ENCODE results near the gene SUCO.

SUCO gene, protein sequence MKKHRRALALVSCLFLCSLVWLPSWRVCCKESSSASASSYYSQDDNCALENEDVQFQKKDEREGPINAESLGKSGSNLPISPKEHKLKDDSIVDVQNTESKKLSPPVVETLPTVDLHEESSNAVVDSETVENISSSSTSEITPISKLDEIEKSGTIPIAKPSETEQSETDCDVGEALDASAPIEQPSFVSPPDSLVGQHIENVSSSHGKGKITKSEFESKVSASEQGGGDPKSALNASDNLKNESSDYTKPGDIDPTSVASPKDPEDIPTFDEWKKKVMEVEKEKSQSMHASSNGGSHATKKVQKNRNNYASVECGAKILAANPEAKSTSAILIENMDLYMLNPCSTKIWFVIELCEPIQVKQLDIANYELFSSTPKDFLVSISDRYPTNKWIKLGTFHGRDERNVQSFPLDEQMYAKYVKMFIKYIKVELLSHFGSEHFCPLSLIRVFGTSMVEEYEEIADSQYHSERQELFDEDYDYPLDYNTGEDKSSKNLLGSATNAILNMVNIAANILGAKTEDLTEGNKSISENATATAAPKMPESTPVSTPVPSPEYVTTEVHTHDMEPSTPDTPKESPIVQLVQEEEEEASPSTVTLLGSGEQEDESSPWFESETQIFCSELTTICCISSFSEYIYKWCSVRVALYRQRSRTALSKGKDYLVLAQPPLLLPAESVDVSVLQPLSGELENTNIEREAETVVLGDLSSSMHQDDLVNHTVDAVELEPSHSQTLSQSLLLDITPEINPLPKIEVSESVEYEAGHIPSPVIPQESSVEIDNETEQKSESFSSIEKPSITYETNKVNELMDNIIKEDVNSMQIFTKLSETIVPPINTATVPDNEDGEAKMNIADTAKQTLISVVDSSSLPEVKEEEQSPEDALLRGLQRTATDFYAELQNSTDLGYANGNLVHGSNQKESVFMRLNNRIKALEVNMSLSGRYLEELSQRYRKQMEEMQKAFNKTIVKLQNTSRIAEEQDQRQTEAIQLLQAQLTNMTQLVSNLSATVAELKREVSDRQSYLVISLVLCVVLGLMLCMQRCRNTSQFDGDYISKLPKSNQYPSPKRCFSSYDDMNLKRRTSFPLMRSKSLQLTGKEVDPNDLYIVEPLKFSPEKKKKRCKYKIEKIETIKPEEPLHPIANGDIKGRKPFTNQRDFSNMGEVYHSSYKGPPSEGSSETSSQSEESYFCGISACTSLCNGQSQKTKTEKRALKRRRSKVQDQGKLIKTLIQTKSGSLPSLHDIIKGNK (N-terminal part only)

DNA sequence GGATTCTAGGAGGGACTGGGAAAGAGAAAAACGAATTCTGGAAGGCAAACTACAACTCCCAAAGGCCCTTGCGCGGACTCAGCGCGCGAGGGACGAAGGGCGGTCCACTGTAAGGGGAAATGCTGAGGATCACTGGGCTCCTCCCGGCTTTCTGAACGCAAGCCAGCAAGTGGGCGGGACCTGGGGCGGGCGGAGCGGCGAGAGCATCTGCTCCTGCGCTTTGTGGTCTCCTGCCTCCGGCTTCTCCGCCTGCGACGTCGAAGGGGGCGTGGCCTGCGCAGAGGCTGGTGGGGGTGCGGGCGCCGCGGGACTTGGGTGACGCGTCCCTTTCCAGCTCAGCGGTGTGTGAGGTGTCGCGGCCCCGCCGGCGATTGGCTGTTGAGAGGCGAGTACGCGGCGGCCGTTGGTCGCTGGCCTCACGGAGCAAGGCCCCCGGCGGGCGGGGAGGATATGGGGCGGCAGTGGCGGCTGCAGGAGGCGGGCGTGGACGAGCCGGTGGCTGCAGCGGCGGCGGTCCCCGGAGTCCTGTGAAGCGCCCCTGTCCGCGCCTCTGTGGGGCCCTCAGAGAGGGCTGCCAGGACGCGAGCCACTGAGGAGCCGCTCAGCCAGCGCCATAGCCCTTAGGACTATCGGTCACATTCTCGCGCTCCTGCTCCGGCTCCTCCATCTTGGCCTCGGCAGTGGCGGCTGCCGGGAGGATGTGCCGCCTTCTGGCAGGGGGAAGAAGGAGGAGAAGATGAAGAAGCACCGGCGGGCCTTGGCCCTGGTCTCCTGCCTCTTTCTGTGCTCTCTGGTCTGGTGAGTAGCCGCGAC lies at the start of gene SUCO:
Gene SUCO, plus strand, starts transcription at position 451 of the 813 bp plus-strand sequence. Its CDS starts 286 bp downstream, at position 737.
- TF ChIP-seq SUZ12 (IDR thresholded peaks at IDR 0.05; ENCODE audit: extremely low read depth, insufficient read depth, insufficient read length) (no peak), ZNF274 (IDR thresholded peaks at IDR 0.05; ENCODE audit: low read depth, low read length) (no peak), YY1 (IDR thresholded peaks at IDR 0.05; ENCODE audit: insufficient read depth, insufficient read length) (no peak)
- Histone ChIP-seq H3K4me1 (ENCODE audit: insufficient read depth, insufficient read length) (no peaks in the 10 kb centered on the region), H3K36me3 (ENCODE audit: insufficient read depth, insufficient read length, low read length) (peaks cover 5% of the 10 kb centered on the region), H3K27me3 (ENCODE audit: insufficient read depth, insufficient read length) (no peaks in the 10 kb centered on the region), H3K9ac (ENCODE audit: insufficient read length, low read depth) (peak within 1 kb of the TSS; percentile 86), H3K4me3 (ENCODE audit: insufficient read length, low read depth) (peak within 1 kb of the TSS; percentile 94), H3K9me3 (ENCODE audit: insufficient read depth, low read length) (peaks cover 19% of the 10 kb centered on the region; the same call in 1 of the 2 replicates)
- DNase-seq (ENCODE audit: low read depth, low spot score), result peak; percentile 99

- no peak overlapping the region for H3K9ac ChIP-seq (ENCODE audit: insufficient read length, low read depth)
- TF ChIP-seq ZNF274 (IDR thresholded peaks at IDR 0.05; ENCODE audit: low read depth, low read length) (no peak), SUZ12 (IDR thresholded peaks at IDR 0.05; ENCODE audit: extremely low read depth, insufficient read depth, insufficient read length) (no peak), YY1 (IDR thresholded peaks at IDR 0.05; ENCODE audit: insufficient read depth, insufficient read length) (no peak)
- H3K4me3 ChIP-seq (ENCODE audit: insufficient read length, low read depth), result no peak overlapping the region
- no peak for DNase-seq (ENCODE audit: low read depth, low spot score)
- H3K4me1 ChIP-seq (ENCODE audit: insufficient read depth, insufficient read length), result peaks cover 3% of the 10 kb centered on the region
- no peaks in the 10 kb centered on the region for H3K36me3 ChIP-seq (ENCODE audit: insufficient read depth, insufficient read length, low read length)
- no peaks in the 10 kb centered on the region for H3K9me3 ChIP-seq (ENCODE audit: insufficient read depth, low read length)
- no peaks in the 10 kb centered on the region for H3K27me3 ChIP-seq (ENCODE audit: insufficient read depth, insufficient read length)
Observed at GRCh38 chr1:172483448-172483847, 49.5 kb upstream of the SUCO start.

DNA sequence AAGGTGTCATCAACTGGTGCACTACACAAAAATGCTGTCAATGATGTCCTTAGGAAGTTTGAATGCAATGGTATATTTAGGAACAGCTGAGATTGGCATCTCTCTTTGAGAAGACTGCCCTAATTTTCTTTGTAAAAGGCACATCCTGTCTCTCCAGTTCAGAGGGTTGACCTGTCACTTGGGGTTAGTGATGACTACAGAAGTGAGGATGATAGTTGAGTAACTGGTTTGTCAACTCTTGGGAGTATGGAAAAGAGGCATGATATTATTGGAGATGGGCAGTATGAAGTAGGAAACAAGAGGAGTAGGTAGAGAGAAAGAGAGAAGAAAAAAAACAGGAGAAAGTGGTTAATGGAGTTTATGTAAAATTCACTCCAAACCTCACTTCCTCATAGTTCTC lies 48.7 kb upstream of the SUCO start:
- H3K4me1 ChIP-seq (ENCODE audit: insufficient read depth, insufficient read length), result peaks cover 3% of the 10 kb centered on the region
- no peaks in the 10 kb centered on the region for H3K27me3 ChIP-seq (ENCODE audit: insufficient read depth, insufficient read length)
- no peaks in the 10 kb centered on the region for H3K9me3 ChIP-seq (ENCODE audit: insufficient read depth, low read length)
- no peak overlapping the region for H3K4me3 ChIP-seq (ENCODE audit: insufficient read length, low read depth)
- H3K36me3 ChIP-seq (ENCODE audit: insufficient read depth, insufficient read length, low read length), result no peaks in the 10 kb centered on the region
- no peak overlapping the region for H3K9ac ChIP-seq (ENCODE audit: insufficient read length, low read depth)
- no peak for TF ChIP-seq SUZ12 (IDR thresholded peaks at IDR 0.05; ENCODE audit: extremely low read depth, insufficient read depth, insufficient read length)
- TF ChIP-seq ZNF274 (IDR thresholded peaks at IDR 0.05; ENCODE audit: low read depth, low read length), result no peak
- no peak for TF ChIP-seq YY1 (IDR thresholded peaks at IDR 0.05; ENCODE audit: insufficient read depth, insufficient read length)
- DNase-seq (ENCODE audit: low read depth, low spot score), result no peak

- Histone ChIP-seq H3K36me3 (ENCODE audit: insufficient read depth, insufficient read length, low read length) (no peaks in the 10 kb centered on the region), H3K9me3 (ENCODE audit: insufficient read depth, low read length) (no peaks in the 10 kb centered on the region), H3K4me1 (ENCODE audit: insufficient read depth, insufficient read length) (no peaks in the 10 kb centered on the region), H3K27me3 (ENCODE audit: insufficient read depth, insufficient read length) (no peaks in the 10 kb centered on the region), H3K9ac (ENCODE audit: insufficient read length, low read depth) (no peak overlapping the region), H3K4me3 (ENCODE audit: insufficient read length, low read depth) (no peak overlapping the region)
- no peak for DNase-seq (ENCODE audit: low read depth, low spot score)
- TF ChIP-seq ZNF274 (IDR thresholded peaks at IDR 0.05; ENCODE audit: low read depth, low read length) (no peak), YY1 (IDR thresholded peaks at IDR 0.05; ENCODE audit: insufficient read depth, insufficient read length) (no peak), SUZ12 (IDR thresholded peaks at IDR 0.05; ENCODE audit: extremely low read depth, insufficient read depth, insufficient read length) (no peak)
Observed at GRCh38 chr1:172485626-172486025, 47.3 kb upstream of the SUCO start.

DNA sequence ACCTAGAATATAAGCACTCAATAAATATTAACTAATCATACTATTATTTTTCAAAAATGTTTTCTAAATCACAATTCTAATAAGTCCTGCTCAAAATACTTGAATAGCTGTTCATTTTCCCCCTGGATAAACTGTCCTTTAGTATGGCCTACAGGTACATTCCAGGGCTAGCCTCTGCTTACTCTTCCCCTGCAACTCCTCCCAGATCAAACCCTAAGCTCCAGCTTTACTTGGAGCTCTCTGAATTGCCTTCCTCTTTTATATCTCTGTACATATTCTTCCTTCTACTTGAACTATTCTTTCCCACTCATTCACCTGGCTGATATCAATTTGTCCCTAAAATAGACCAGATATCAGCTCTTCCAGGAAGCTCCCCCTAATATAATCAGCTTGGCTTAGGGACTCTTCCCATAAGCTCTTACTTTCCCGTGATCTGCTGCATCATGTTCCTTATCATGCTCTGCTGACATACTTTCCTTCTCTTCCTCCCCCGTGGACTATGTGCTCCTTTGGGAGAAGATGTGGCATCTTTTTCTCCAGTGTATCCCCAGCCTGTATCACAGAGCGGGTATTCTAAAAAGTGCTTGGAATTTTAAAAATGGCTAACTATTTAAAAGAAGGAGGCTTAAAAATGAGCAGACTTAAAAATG lies 46.0 kb upstream of the SUCO start:
- Histone ChIP-seq H3K9ac (ENCODE audit: insufficient read length, low read depth) (no peak overlapping the region), H3K4me3 (ENCODE audit: insufficient read length, low read depth) (no peak overlapping the region)

GRCh38 chr1:172487550-172487949 lies 45.4 kb upstream of the SUCO start:
- no peak for DNase-seq (ENCODE audit: low read depth, low spot score)
- Histone ChIP-seq H3K27me3 (ENCODE audit: insufficient read depth, insufficient read length) (no peaks in the 10 kb centered on the region), H3K4me1 (ENCODE audit: insufficient read depth, insufficient read length) (no peaks in the 10 kb centered on the region), H3K4me3 (ENCODE audit: insufficient read length, low read depth) (no peak overlapping the region), H3K36me3 (ENCODE audit: insufficient read depth, insufficient read length, low read length) (no peaks in the 10 kb centered on the region), H3K9ac (ENCODE audit: insufficient read length, low read depth) (no peak overlapping the region), H3K9me3 (ENCODE audit: insufficient read depth, low read length) (no peaks in the 10 kb centered on the region)
- TF ChIP-seq ZNF274 (IDR thresholded peaks at IDR 0.05; ENCODE audit: low read depth, low read length), result no peak
- TF ChIP-seq YY1 (IDR thresholded peaks at IDR 0.05; ENCODE audit: insufficient read depth, insufficient read length), result no peak
- TF ChIP-seq SUZ12 (IDR thresholded peaks at IDR 0.05; ENCODE audit: extremely low read depth, insufficient read depth, insufficient read length), result no peak

More for the DNA sequence above, 46.0 kb upstream of the SUCO start:
- TF ChIP-seq YY1 (IDR thresholded peaks at IDR 0.05; ENCODE audit: insufficient read depth, insufficient read length) (no peak), ZNF274 (IDR thresholded peaks at IDR 0.05; ENCODE audit: low read depth, low read length) (no peak), SUZ12 (IDR thresholded peaks at IDR 0.05; ENCODE audit: extremely low read depth, insufficient read depth, insufficient read length) (no peak)
- no peaks in the 10 kb centered on the region for H3K4me1 ChIP-seq (ENCODE audit: insufficient read depth, insufficient read length)
- H3K9me3 ChIP-seq (ENCODE audit: insufficient read depth, low read length), result no peaks in the 10 kb centered on the region
- H3K27me3 ChIP-seq (ENCODE audit: insufficient read depth, insufficient read length), result no peaks in the 10 kb centered on the region
- no peaks in the 10 kb centered on the region for H3K36me3 ChIP-seq (ENCODE audit: insufficient read depth, insufficient read length, low read length)
- no peak for DNase-seq (ENCODE audit: low read depth, low spot score)
